Keratinocyte (primary cell): ENCODE data around the gene SUSD3.

Experiments
- EZH2 ChIP-seq: IDR thresholded peaks from one replicate; pipeline ENCODE4 v1.6.1; 2012; ENCODE audit warnings: inconsistent platforms, mild to moderate bottlenecking, low read length, moderate library complexity
- TF ChIP-seq, protein P1 (sequence below), 3 experiments: IDR thresholded peaks in 1 of 3; conservative IDR thresholded peaks in 1 of 3; optimal IDR thresholded peaks in 1 of 3; 2 replicates in 2 of 3; 3 replicates in 1 of 3; pipeline versions ENCODE3 to v1.5.1; 2011; ENCODE audit warnings: low read length in 3 of 3, mild to moderate bottlenecking in 3 of 3, moderate library complexity in 2 of 3, control low read depth in 1 of 3, inconsistent platforms in 1 of 3; ENCODE audit not compliant: insufficient read depth in 2 of 3; ENCODE audit errors: extremely low read depth in 1 of 3

DNA sequence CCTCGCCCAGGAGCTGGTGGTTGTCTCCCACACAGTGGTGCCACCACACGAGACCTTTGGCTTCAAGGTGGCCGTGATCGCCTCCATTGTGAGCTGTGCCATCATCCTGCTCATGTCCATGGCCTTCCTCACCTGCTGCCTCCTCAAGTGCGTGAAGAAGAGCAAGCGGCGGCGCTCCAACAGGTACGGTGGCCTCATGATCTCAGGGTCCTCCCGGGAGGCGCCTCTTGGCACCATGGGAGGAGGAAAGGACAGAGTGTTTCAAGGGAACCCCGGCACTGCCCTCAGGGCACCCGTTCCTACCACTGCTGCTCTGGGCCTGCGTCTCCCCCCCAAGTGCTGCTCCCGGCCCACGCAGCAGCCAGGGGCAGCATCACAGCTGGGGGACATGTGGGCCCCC is 19.3 kb downstream of the SUSD3 start:
- TF ChIP-seq, protein P1, sequence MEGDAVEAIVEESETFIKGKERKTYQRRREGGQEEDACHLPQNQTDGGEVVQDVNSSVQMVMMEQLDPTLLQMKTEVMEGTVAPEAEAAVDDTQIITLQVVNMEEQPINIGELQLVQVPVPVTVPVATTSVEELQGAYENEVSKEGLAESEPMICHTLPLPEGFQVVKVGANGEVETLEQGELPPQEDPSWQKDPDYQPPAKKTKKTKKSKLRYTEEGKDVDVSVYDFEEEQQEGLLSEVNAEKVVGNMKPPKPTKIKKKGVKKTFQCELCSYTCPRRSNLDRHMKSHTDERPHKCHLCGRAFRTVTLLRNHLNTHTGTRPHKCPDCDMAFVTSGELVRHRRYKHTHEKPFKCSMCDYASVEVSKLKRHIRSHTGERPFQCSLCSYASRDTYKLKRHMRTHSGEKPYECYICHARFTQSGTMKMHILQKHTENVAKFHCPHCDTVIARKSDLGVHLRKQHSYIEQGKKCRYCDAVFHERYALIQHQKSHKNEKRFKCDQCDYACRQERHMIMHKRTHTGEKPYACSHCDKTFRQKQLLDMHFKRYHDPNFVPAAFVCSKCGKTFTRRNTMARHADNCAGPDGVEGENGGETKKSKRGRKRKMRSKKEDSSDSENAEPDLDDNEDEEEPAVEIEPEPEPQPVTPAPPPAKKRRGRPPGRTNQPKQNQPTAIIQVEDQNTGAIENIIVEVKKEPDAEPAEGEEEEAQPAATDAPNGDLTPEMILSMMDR (optimal IDR thresholded peaks at IDR 0.05 in 1 of 3, IDR thresholded peaks at IDR 0.05 in 1 of 3, conservative IDR thresholded peaks at IDR 0.05 in 1 of 3; ENCODE audit: extremely low read depth in 1 of 3, insufficient read depth in 2 of 3, low read length in 3 of 3): no peak
- no peak for TF ChIP-seq EZH2
